Measurements from ENCODE around the gene ARID3B. TPM values are rescaled to one million over a fixed set of nuclear protein-coding genes. Genes with fewer than 3 reads are reported as not detected.
A peak's percentile ranks its signal among the peaks of the same experiment; 100 is the strongest.

ARID3B gene
- total and polyA plus RNA-seq, 2 of the 13 experiments (the other 11 are each of a cell fraction or from before 2014, with no cell fraction given), result 5.3 to 12.8 TPM

GRCh38 chr15:74603026-74603788, 62.2 kb downstream of the ARID3B start:
- WGBS (ENCODE audit: low lambda C conversion rate), result 73% methylated on average over 12 of the region's 13 CpGs
- no peaks in the 10 kb centered on the region for H3K79me2 ChIP-seq (ENCODE audit: insufficient read depth, low read length)
- H3K27me3 ChIP-seq (ENCODE audit: control insufficient read depth in 1 of 2, insufficient read depth in 2 of 2, low read length in 2 of 2), result peaks cover 5 to 11% of the 10 kb centered on the region in 2 experiments; a peak in 4 of 5 replicates
- POLR2A ChIA-PET, result interaction anchor here (1.8 to 2.1 kb wide), 2 partner anchors 10 to 13 kb away, joined by 5 to 6 read pairs; partner anchors contain the start of gene CLK3
- no peak overlapping the region for H3K27ac ChIP-seq (ENCODE audit: extremely low read length, insufficient read depth, low read length)
- BruUV-seq (replicated peaks), result no TSS peak
- TF ChIP-seq ARNT (IDR thresholded peaks at IDR 0.05) (no peak), MXI1 (IDR thresholded peaks at IDR 0.05; ENCODE audit: borderline replicate concordance, low read depth, low read length) (no peak), CREB1 (IDR thresholded peaks at IDR 0.05) (no peak), CREB1 (CRISPR knock-in tag; IDR thresholded peaks at IDR 0.05) (no peak), NFKB2 (CRISPR knock-in tag; IDR thresholded peaks at IDR 0.05; ENCODE audit: borderline replicate concordance) (0 out of 2 replicates have a peak, but pooled peaks have one; percentile 2), ZNF225 (CRISPR knock-in tag; IDR thresholded peaks at IDR 0.05) (0 out of 2 replicates have a peak, but pooled peaks have one; percentile 15), MXD1 (CRISPR knock-in tag; IDR thresholded peaks at IDR 0.05) (0 out of 2 replicates have a peak, but pooled peaks have one; percentile 18), ZNF609 (CRISPR knock-in tag; IDR thresholded peaks at IDR 0.05; ENCODE audit: borderline replicate concordance) (no peak)
- intact Hi-C loops (cut with micrococcal nuclease; ENCODE audit: unreplicated experiment) (no loop called here), in situ Hi-C loops (cut with HindIII; ENCODE audit: extremely low pct_ligation_motif_present, low pct_unique_long_range_greater_than_20kb) (no loop called here)
- H3K9me3 ChIP-seq (ENCODE audit: low read length), result no peaks in the 10 kb centered on the region
- CTCF ChIA-PET (ENCODE audit: low intra/inter-chr PET ratio, low total read pairs), result no interaction called here
- FAIRE-seq (no peak), ATAC-seq (peak; percentile 6), DNase-seq (ENCODE audit: low spot score) (no peak)
- H3K4me1 ChIP-seq (ENCODE audit: insufficient read depth, low read length), result peaks cover 49% of the 10 kb centered on the region
- no peak overlapping the region; the same call in 1 of the 2 replicates for H3K4me2 ChIP-seq (ENCODE audit: low read depth, low read length)
- H3K4me3 ChIP-seq (replicated peaks in 1 of 3; ENCODE audit: insufficient read depth in 1 of 3, low read depth in 2 of 3, low read length in 3 of 3), result no peak overlapping the region
- no peak overlapping the region for H2AFZ ChIP-seq (ENCODE audit: low read length)
- no peaks in the 10 kb centered on the region for H4K20me1 ChIP-seq (ENCODE audit: insufficient read depth, low read length)
- no peaks in the 10 kb centered on the region for H3K36me3 ChIP-seq (replicated peaks in 1 of 2; ENCODE audit: control insufficient read depth in 1 of 2, insufficient read depth in 2 of 2, low read length in 2 of 2)
- no peak overlapping the region for H3K9ac ChIP-seq (ENCODE audit: insufficient read depth, low read depth, low read length)

Data from HepG2 (cell line).